ENCODE measurements around the gene MCC. TPM values are rescaled to one million over a fixed set of nuclear protein-coding genes. Genes with fewer than 3 reads are reported as not detected.
A peak's percentile ranks its signal among the peaks of the same experiment; 100 is the strongest.

Gene MCC
- total RNA-seq, 1 donor from 2014 or later = 26.9 TPM

- Mint-ChIP-seq H3K4me3 (ENCODE audit: unreplicated experiment) (no peak overlapping the region), H3K27me3 (ENCODE audit: low read depth, unreplicated experiment) (no peaks in the 10 kb centered on the region), H3K4me1 (ENCODE audit: low read depth, unreplicated experiment) (peaks cover 59% of the 10 kb centered on the region), H3K27ac (ENCODE audit: unreplicated experiment) (peak overlapping the region; percentile 92), H3K36me3 (ENCODE audit: low read depth, unreplicated experiment) (peaks cover 24% of the 10 kb centered on the region), H3K9me3 (ENCODE audit: unreplicated experiment) (no peaks in the 10 kb centered on the region)
- Histone ChIP-seq H3K9ac (ENCODE audit: low read length) (peak overlapping the region; percentile 61), H3K4me3 (ENCODE audit: insufficient read depth, low read depth, low read length) (no peak overlapping the region), H3K36me3 (ENCODE audit: insufficient read depth, low read length) (peaks cover 2% of the 10 kb centered on the region), H3K9me3 (ENCODE audit: insufficient read depth, low read depth, low read length) (no peaks in the 10 kb centered on the region), H2AFZ (ENCODE audit: low read depth, low read length) (no peak overlapping the region), H3K4me1 (ENCODE audit: insufficient read depth, low read length) (peaks cover 48% of the 10 kb centered on the region), H3K4me2 (ENCODE audit: low read length) (peak overlapping the region; percentile 66), H3K27ac (ENCODE audit: low read depth, low read length) (peak overlapping the region; percentile 58), H4K20me1 (ENCODE audit: insufficient read depth, low read length) (no peaks in the 10 kb centered on the region), H3K79me2 (ENCODE audit: insufficient read depth, low read length) (no peaks in the 10 kb centered on the region), H3K27me3 (ENCODE audit: insufficient read depth, low read length) (no peaks in the 10 kb centered on the region)
- TF ChIP-seq CTCF (IDR thresholded peaks at IDR 0.05; ENCODE audit: insufficient read depth, low read depth, low read length) = no peak
- TF ChIP-seq EZH2 (IDR thresholded peaks at IDR 0.05; ENCODE audit: insufficient read depth, low read length) = no peak
- DNase-seq (ENCODE audit: low read depth) = no peak
- no peak for FAIRE-seq
These were observed 429.5 kb downstream of the MCC start for GRCh38 chr5:113058706-113059226.

GRCh38 chr5:113058269-113058668 lies 430.0 kb downstream of the MCC start:
- H3K27ac Mint-ChIP-seq (ENCODE audit: unreplicated experiment) = no peak overlapping the region

More at GRCh38 chr5:113058269-113058668, 430.0 kb downstream of the MCC start:
- no peaks in the 10 kb centered on the region for H4K20me1 ChIP-seq (ENCODE audit: insufficient read depth, low read length)
- peaks cover 4% of the 10 kb centered on the region for H3K36me3 ChIP-seq (ENCODE audit: insufficient read depth, low read length)
- no peak for DNase-seq (ENCODE audit: low read depth)
- H3K27ac ChIP-seq (ENCODE audit: low read depth, low read length) = no peak overlapping the region
- H3K9me3 ChIP-seq (ENCODE audit: insufficient read depth, low read depth, low read length) = no peaks in the 10 kb centered on the region
- no peaks in the 10 kb centered on the region for H3K27me3 ChIP-seq (ENCODE audit: insufficient read depth, low read length)
- H3K4me3 Mint-ChIP-seq (ENCODE audit: unreplicated experiment) = no peak overlapping the region
- H2AFZ ChIP-seq (ENCODE audit: low read depth, low read length) = no peak overlapping the region
- TF ChIP-seq EZH2 (IDR thresholded peaks at IDR 0.05; ENCODE audit: insufficient read depth, low read length) (no peak), CTCF (IDR thresholded peaks at IDR 0.05; ENCODE audit: insufficient read depth, low read depth, low read length) (no peak)
- no peaks in the 10 kb centered on the region for H3K9me3 Mint-ChIP-seq (ENCODE audit: unreplicated experiment)
- peaks cover 46% of the 10 kb centered on the region for H3K4me1 ChIP-seq (ENCODE audit: insufficient read depth, low read length)
- H3K4me1 Mint-ChIP-seq (ENCODE audit: low read depth, unreplicated experiment) = peaks cover 54% of the 10 kb centered on the region
- no peaks in the 10 kb centered on the region for H3K79me2 ChIP-seq (ENCODE audit: insufficient read depth, low read length)
- H3K9ac ChIP-seq (ENCODE audit: low read length) = peak overlapping the region; percentile 61
- H3K36me3 Mint-ChIP-seq (ENCODE audit: low read depth, unreplicated experiment) = peaks cover 21% of the 10 kb centered on the region
- FAIRE-seq = no peak
- H3K4me2 ChIP-seq (ENCODE audit: low read length) = no peak overlapping the region
- no peaks in the 10 kb centered on the region for H3K27me3 Mint-ChIP-seq (ENCODE audit: low read depth, unreplicated experiment)
- H3K4me3 ChIP-seq (ENCODE audit: insufficient read depth, low read depth, low read length) = no peak overlapping the region
